22Rv1 (cell line): ENCODE data around the gene TLR3.

Experiments
- ZFX ChIP-seq: fragments of 450-650 bp; IDR thresholded peaks from 2 replicates; pipeline ENCODE4 v1.6.1; 2017; ENCODE audit warnings: antibody characterized with exemption, borderline replicate concordance
- TF ChIP-seq, protein P1 (sequence below): fragments of 450-650 bp; IDR thresholded peaks from 2 replicates; pipeline ENCODE4 v1.5.1; 2017; ENCODE audit warnings: mild to moderate bottlenecking

DNA sequence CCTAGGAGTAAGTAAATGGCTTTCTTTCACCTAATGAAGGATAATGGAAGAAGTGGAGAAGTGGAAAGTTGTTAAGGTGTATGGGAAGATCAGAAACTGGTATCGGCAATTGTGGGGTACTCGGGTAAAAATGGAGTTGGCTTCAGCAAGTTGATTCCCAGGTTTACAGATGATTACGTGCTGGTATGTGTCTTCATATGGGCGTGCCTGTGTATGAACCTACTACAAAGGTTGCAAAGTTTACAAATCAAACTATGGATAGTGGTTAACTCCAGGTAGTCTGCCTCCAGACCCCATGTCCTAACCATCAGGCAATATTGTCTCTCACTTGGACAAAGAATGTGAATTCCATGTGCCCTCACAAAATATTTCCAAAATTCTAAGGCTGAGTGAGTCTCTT lies 773 bp downstream of the TLR3 start:
- TF ChIP-seq, protein P1, sequence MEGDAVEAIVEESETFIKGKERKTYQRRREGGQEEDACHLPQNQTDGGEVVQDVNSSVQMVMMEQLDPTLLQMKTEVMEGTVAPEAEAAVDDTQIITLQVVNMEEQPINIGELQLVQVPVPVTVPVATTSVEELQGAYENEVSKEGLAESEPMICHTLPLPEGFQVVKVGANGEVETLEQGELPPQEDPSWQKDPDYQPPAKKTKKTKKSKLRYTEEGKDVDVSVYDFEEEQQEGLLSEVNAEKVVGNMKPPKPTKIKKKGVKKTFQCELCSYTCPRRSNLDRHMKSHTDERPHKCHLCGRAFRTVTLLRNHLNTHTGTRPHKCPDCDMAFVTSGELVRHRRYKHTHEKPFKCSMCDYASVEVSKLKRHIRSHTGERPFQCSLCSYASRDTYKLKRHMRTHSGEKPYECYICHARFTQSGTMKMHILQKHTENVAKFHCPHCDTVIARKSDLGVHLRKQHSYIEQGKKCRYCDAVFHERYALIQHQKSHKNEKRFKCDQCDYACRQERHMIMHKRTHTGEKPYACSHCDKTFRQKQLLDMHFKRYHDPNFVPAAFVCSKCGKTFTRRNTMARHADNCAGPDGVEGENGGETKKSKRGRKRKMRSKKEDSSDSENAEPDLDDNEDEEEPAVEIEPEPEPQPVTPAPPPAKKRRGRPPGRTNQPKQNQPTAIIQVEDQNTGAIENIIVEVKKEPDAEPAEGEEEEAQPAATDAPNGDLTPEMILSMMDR: no peak
- TF ChIP-seq ZFX: no peak
